Stomach (tissue), 19 donors: ENCODE data around the gene GNAT2. TPM values are rescaled to one million over a fixed set of nuclear protein-coding genes. Genes with fewer than 3 reads are reported as not detected.
A peak's percentile ranks its signal among the peaks of the same experiment; 100 is the strongest.

Source experiments
- DNase-seq, 2 donors: peaks; one replicate each; pipeline versions ENCODE4 v3.0.0 to v3.0.0-alpha.2; 2013 to 2019
- H3K27ac ChIP-seq, 5 donors: fragments of 200-600 bp in 4 of 5; sonication (generic) in 4 of 5; one replicate each; pipeline ENCODE4 v1.5.1; 2013 to 2019; ENCODE audit warnings: mild to moderate bottlenecking in 1 of 5, moderate library complexity in 1 of 5
- H3K27me3 ChIP-seq, 3 donors: fragments of 200-600 bp; sonication (generic); one replicate each; pipeline ENCODE4 v1.5.1; 2017 to 2019; ENCODE audit warnings: mixed run types in 1 of 3
- H3K36me3 ChIP-seq, 4 donors: fragments of 200-600 bp; sonication (generic); 1 replicate in 3 of 4; 2 replicates in 1 of 4; pipeline ENCODE4 v1.5.1; 2016 to 2019
- H3K4me1 ChIP-seq, 4 donors: fragments of 200-600 bp; sonication (generic); one replicate each; pipeline ENCODE4 v1.5.1; 2016 to 2019
- H3K4me3 ChIP-seq, 4 donors: fragments of 200-600 bp; sonication (generic) in 3 of 4; one replicate each; pipeline ENCODE4 v1.5.1; 2016 to 2019; ENCODE audit warnings: mild to moderate bottlenecking in 1 of 4
- H3K9me3 ChIP-seq, 4 donors: fragments of 200-600 bp; sonication (generic); one replicate each; pipeline ENCODE4 v1.5.1; 2016 to 2019
- EP300 ChIP-seq: sonication (generic); formaldehyde crosslinking; IDR thresholded peaks from one replicate; pipeline ENCODE4 v1.6.1; 2017; ENCODE audit warnings: antibody characterized with exemption
- POLR2A ChIP-seq, 4 donors: fragments of 450-650 bp; IDR thresholded peaks; one replicate each; pipeline ENCODE4 v1.6.1; 2016; ENCODE audit warnings: antibody characterized with exemption in 4 of 4, control low read depth in 2 of 4, mild to moderate bottlenecking in 1 of 4, moderate library complexity in 1 of 4
- POLR2AphosphoS5 ChIP-seq, 3 donors: sonication (generic); formaldehyde crosslinking; IDR thresholded peaks; one replicate each; pipeline ENCODE4 v1.6.1; 2016; ENCODE audit warnings: antibody characterized with exemption in 3 of 3
- WGBS, 5 donors: extraction: QIAGEN DNeasy Blood & Tissue Kit in 3 of 5; methylation state at CpG; one replicate each; pipeline versions ENCODE4 v1.1.5 to v1.1.7; 2013 to 2018; 5-methylcytosine and 5-hydroxymethylcytosine counted together
- intact Hi-C: fragments of 100-400 bp; cut with DNase I; formaldehyde crosslinking; loops from one replicate; pipeline ENCODE4 v1.15.1; 2023; ENCODE audit warnings: low total_unique reads
- long read RNA-seq, 10 donors: transcript quantifications; one replicate each; lab custom pipeline, GENCODE V29; 2026
- polyA plus RNA-seq, 3 donors: library from polyadenylated mRNA; stranded (reverse); fragments of 200-250 nt; gene quantifications; one replicate each; pipeline ENCODE4 v1.2.3, GENCODE V29; 2013
- total RNA-seq, 5 donors: library from RNA; depleted of rRNA; stranded (reverse); fragments of >200 nt; gene quantifications; one replicate each; pipeline versions ENCODE4 v1.1.0 to v1.2.3, GENCODE V29; 2014 to 2016
- TF ChIP-seq, protein P1 (sequence below), 7 experiments: fragments of 450-650 bp in 4 of 7; fragments of 200-600 bp in 3 of 7; sonication (generic) in 3 of 7; IDR thresholded peaks; one replicate each; pipeline ENCODE4 v1.5.1; 2016 to 2019; ENCODE audit warnings: antibody characterized with exemption in 7 of 7, control low read depth in 2 of 7, mild to moderate bottlenecking in 1 of 7
- donor health status: healthy with polysubstance abuse.
- donor health status: Bipolar disorder and iron deficiency.
- donor health status: healthy.

The GNAT2 gene
- total RNA-seq (not detected), polyA plus RNA-seq (under 1 TPM in 1 of 3 donors, not detected in 2; 0.43 TPM)
- long read RNA-seq, donor 1 = 0 reads
- long read RNA-seq, donor 2 = 0 reads
- long read RNA-seq, donor 3 = 0 reads
- long read RNA-seq, donor 4 = 0 reads
- long read RNA-seq, donor 5 = 0 reads
- long read RNA-seq, donor 6 = 0 reads
- long read RNA-seq, donor 7 = 0 reads
- long read RNA-seq, donor 8 = 0 reads
- long read RNA-seq, donor 9 = 0 reads
- long read RNA-seq, donor 10 = 0 reads

- Histone ChIP-seq H3K4me1 (peaks cover 40 to 67% (median 58%) of the 10 kb centered on the region in 4 donors), H3K4me3 (peak within 1 kb of the TSS; percentile 64 to 81 (median 76)), H3K27me3 (no peaks in the 10 kb centered on the region), H3K27ac (peak within 1 kb of the TSS; percentile 84 to 90 (median 88)), H3K36me3 (no peaks in the 10 kb centered on the region), H3K9me3 (no peaks in the 10 kb centered on the region)
- TF ChIP-seq EP300 (no peak), POLR2AphosphoS5 (IDR thresholded peaks at IDR 0.05) (peak; percentile 43 to 75 (median 47))
- 0 to 1% (median 1%) methylated on average over 37 to 47 of the region's 47 CpGs for WGBS, 5 donors
- intact Hi-C loops = no loop called here
- DNase-seq = peak; percentile 80 to 92
Measured at GRCh38 chr1:109619576-109620400, at the start of gene GNAT2, which contains the start of gene AMPD2. Gene GNAT2 (minus strand): TSS chr1:109619616. CDS start chr1:109612870, 6,746 bp downstream. Gene AMPD2 (plus strand): TSS chr1:109619837. CDS start chr1:109621176, 1,339 bp downstream.

DNA sequence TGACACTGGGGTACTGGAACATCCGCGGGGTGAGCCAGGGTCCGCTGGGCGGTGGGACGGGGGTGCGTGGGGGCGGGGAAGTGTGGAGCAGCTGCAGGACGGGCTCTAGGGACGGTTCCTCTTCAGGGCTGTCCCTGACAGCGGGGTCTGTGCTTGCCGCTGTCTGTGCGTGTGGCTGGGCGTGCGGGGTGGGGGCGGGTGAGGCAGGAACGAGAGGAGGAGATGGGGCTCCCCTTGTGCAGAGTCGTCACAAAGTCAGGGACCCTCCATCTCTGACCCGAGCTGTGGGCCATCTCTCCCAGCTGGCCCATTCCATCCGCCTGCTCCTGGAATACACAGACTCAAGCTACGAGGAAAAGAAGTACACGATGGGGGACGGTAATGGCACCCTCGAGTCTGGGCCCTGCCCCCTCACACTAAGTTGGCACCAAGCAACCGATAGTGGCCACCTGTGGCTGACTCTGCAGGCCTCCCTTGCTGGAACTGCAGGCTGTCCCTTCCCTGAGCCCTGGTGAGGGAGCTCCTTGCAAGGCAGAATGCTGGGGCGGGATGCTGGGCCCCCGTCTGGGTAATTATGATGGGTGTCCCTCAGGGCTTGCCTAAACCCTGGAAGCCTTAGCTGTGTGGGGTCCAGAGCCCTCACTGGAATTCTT lies 48.8 kb upstream of the GNAT2 start:
- H3K9me3 ChIP-seq = no peaks in the 10 kb centered on the region
- H3K27ac ChIP-seq = peak overlapping the region; percentile 2 to 64 (median 47)
- H3K36me3 ChIP-seq = peaks cover 0 to 27% (median 3%) of the 10 kb centered on the region in 4 donors
- 6 to 14% (median 9%) methylated on average over 6 to 26 of the region's 26 CpGs for WGBS, 5 donors
- DNase-seq = peak in 1 of 2 donors; percentile 51
- intact Hi-C loops = no loop called here
- peak overlapping the region; percentile 58 to 60 (median 59) for H3K4me3 ChIP-seq
- TF ChIP-seq EP300 = no peak
- TF ChIP-seq POLR2AphosphoS5 (IDR thresholded peaks at IDR 0.05) = no peak
- TF ChIP-seq POLR2A (IDR thresholded peaks at IDR 0.05) = no peak
- TF ChIP-seq, protein P1, sequence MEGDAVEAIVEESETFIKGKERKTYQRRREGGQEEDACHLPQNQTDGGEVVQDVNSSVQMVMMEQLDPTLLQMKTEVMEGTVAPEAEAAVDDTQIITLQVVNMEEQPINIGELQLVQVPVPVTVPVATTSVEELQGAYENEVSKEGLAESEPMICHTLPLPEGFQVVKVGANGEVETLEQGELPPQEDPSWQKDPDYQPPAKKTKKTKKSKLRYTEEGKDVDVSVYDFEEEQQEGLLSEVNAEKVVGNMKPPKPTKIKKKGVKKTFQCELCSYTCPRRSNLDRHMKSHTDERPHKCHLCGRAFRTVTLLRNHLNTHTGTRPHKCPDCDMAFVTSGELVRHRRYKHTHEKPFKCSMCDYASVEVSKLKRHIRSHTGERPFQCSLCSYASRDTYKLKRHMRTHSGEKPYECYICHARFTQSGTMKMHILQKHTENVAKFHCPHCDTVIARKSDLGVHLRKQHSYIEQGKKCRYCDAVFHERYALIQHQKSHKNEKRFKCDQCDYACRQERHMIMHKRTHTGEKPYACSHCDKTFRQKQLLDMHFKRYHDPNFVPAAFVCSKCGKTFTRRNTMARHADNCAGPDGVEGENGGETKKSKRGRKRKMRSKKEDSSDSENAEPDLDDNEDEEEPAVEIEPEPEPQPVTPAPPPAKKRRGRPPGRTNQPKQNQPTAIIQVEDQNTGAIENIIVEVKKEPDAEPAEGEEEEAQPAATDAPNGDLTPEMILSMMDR (IDR thresholded peaks at IDR 0.05) = no peak
- H3K27me3 ChIP-seq = no peaks in the 10 kb centered on the region
- peaks cover 10 to 22% (median 14%) of the 10 kb centered on the region in 4 donors for H3K4me1 ChIP-seq

- intact Hi-C loops = no loop called here
- Histone ChIP-seq H3K27me3 (no peaks in the 10 kb centered on the region), H3K4me3 (peak within 1 kb of the TSS; percentile 58 to 60 (median 59)), H3K27ac (peak within 1 kb of the TSS; percentile 43 to 64 (median 47)), H3K4me1 (peaks cover 10 to 22% (median 14%) of the 10 kb centered on the region in 4 donors), H3K9me3 (no peaks in the 10 kb centered on the region), H3K36me3 (peaks cover 0 to 23% (median 2%) of the 10 kb centered on the region in 4 donors)
- TF ChIP-seq POLR2AphosphoS5 (IDR thresholded peaks at IDR 0.05) (peak in 1 of 3 donors; percentile 60), EP300 (no peak)
- peak; percentile 93 to 97 for DNase-seq
- 9 to 13% (median 11%) methylated on average over 19 to 22 of the region's 22 CpGs for WGBS, 5 donors
Measured at GRCh38 chr1:109667452-109668122, 48.2 kb upstream of the GNAT2 start, which contains the start of gene GSTM2. Gene GSTM2 (plus strand): TSS chr1:109668057. CDS start chr1:109668116, 59 bp downstream.

DNA sequence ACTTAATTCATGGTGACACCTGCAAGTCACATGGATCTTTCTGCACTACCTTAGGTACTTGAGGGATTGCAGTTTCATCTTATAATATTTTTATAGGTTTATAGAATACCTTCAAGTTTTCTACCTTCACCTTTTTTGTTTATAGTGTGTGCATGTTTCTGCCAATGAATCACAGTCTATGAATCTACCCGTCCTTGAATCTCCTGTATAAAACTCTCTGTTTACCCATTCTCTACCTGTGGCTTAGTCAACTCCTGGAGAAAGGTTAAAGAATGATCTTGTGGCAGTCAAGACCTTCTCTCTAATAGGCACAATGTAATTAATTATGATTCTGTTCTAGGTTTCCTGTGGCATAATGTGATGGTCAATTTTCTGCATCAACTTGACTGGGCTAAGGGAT lies 45.3 kb upstream of the GNAT2 start:
- Histone ChIP-seq H3K27ac (no peak overlapping the region), H3K9me3 (no peaks in the 10 kb centered on the region), H3K36me3 (peaks cover 0 to 35% (median 23%) of the 10 kb centered on the region in 4 donors), H3K4me1 (peaks cover 10 to 22% (median 14%) of the 10 kb centered on the region in 4 donors), H3K27me3 (no peaks in the 10 kb centered on the region), H3K4me3 (no peak overlapping the region)
- TF ChIP-seq POLR2A (IDR thresholded peaks at IDR 0.05) = no peak
- no peak for TF ChIP-seq EP300
- TF ChIP-seq POLR2AphosphoS5 (IDR thresholded peaks at IDR 0.05) = no peak
- TF ChIP-seq, protein P1 (IDR thresholded peaks at IDR 0.05) = no peak
- intact Hi-C loops = no loop called here
- no peak for DNase-seq
- WGBS, 5 donors = 61 to 88% (median 77%) methylated on average over 1 of the region's 1 CpG
